ENCODE results near the gene DBX1.
"Not testable (repeated sequence)": the region's sequence is repeated elsewhere in the genome, so short reads cannot be mapped to it uniquely, and the experiment has no call there.

Gene DBX1

GRCh38 chr11:20161230-20161918 lies 1.1 kb upstream of the DBX1 start:
- DNase-seq = no peak

GRCh38 chr11:20159466-20160381 lies 551 bp downstream of the DBX1 start:
- DNase-seq = no peak

- DNase-seq = no peak
These were observed 1.5 kb downstream of the DBX1 start for GRCh38 chr11:20158597-20159257.

- DNase-seq = no peak
These were observed 2.5 kb downstream of the DBX1 start for GRCh38 chr11:20157728-20158127.

DNA sequence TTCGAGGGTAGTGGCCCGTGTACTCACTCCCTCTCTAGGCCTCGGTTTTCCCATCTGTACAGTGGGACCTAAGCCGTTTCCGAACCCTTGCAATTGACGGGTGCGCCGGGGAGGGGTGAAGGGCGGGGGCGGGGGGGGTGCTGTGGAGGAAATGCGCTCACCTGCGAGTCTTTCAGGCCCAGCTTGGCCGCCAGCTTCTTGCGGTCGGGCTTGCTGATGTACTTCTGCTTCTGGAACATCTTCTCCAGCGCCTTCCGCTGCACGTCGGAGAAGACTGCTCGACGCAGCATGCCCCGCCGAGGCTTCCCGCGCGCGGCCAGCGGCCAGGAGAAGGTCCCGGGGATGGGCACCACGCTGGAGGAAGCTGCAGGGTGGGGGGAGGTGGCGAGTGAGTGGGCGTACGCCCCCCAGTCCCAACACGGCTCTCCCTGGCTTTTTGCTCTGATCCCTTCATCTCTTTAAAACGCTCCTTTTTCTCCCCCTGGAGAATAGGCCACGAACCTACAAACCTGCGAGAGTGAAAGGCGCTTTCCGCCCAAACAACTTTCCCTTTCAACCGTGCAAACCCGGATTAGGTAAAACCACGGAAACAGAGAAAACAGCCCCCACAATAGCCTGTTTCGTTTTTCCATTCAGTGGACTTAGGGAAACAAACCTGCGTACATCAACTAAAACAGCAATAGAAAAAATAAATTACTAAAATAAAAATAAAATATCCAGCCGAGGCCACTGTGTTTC lies 3.2 kb downstream of the DBX1 start:
- DNase-seq = no peak

DNA sequence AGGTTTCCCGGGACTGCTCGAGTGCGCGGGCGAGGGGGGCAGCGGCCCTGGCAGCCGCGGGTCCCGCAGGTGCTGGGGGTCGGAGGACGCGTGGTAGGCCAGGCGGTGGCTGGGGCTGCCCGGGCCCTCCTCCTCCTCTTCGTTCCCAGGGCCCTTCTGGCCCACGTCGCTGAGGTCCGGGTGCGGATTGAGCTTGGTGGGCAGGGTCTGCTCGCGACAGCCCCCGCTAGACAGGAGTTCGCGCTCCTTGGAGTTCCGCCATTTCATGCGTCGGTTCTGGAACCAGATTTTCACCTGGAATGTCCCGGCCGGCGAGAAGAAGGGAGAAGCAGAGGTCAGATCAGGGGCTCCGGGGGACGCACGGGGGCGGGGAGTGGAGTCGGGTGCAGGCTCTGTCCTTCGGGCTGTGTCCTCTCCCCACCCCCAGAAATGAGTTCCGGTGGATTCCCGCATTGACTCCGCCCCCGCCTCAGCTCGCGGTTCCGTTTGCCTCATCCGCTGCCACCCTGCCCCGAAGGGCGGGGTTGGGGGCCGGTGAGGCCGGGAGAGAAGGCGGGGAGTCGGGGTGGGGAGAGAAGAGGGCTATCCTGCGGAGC lies 3.9 kb downstream of the DBX1 start:
- no peak for DNase-seq

GRCh38 chr11:20155683-20156279 lies 4.5 kb downstream of the DBX1 start:
- DNase-seq = no peak

DNA sequence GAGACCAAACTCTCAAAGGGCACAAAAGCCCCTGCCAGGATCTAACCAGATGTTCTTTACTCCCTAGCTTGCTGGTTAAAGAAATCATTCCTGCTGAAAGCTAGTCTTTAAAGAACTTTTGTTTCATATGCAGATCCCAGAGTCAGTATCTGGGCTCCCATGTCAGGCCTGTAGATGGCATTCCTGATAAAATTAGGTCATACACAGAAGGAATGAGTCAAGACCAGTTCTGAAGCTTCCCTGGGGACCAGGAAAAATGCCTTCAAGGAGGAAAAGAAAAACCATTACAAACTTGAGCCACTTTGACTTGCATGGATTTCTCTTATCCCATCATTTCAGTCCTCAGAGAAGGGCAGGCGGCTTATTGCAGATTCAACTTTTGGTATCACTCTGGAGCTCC lies 5.9 kb downstream of the DBX1 start:
- no peak for DNase-seq

DNA sequence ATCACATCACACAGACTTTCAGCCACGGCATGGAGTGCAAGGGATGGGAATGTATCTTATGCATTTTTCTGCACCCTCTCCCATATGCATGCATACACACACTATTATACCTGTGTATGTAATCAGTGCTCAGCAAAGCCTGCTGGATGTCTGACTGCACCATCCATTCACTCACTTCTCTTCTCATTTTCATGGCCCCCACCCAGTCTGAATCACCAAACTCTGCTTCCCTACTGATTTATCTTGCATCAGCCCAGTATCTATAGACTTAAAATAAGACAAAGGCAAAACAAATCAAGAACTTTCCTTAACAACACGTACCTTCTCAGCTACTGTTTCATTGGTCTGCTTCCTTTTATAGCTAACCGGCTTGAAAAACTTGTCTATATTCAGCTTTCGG lies 21.6 kb downstream of the DBX1 start:
- no peak for DNase-seq

DNA sequence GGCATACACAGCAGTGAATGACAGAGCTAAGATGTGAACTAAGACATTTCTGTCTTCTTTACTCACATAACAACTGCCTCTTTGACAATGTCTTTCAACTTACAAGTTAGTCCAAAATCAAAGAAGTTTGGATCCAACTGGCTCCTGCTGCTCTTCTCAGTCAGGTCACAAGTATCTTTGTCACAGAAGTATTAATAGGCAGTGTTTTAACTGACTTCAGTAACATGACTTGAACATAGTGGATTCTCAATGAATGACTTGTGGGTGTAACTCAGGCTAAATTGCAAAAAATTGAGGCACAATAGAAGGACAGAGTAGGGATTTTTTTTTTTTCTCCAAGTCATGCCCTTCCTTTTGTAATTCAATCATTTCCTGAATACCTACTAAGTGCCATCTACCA lies 22.6 kb downstream of the DBX1 start:
- no peak for DNase-seq

GRCh38 chr11:20134991-20135736 lies 25.1 kb downstream of the DBX1 start:
- DNase-seq = no peak

GRCh38 chr11:20132667-20133039 lies 27.6 kb downstream of the DBX1 start:
- DNase-seq = no peak

DNA sequence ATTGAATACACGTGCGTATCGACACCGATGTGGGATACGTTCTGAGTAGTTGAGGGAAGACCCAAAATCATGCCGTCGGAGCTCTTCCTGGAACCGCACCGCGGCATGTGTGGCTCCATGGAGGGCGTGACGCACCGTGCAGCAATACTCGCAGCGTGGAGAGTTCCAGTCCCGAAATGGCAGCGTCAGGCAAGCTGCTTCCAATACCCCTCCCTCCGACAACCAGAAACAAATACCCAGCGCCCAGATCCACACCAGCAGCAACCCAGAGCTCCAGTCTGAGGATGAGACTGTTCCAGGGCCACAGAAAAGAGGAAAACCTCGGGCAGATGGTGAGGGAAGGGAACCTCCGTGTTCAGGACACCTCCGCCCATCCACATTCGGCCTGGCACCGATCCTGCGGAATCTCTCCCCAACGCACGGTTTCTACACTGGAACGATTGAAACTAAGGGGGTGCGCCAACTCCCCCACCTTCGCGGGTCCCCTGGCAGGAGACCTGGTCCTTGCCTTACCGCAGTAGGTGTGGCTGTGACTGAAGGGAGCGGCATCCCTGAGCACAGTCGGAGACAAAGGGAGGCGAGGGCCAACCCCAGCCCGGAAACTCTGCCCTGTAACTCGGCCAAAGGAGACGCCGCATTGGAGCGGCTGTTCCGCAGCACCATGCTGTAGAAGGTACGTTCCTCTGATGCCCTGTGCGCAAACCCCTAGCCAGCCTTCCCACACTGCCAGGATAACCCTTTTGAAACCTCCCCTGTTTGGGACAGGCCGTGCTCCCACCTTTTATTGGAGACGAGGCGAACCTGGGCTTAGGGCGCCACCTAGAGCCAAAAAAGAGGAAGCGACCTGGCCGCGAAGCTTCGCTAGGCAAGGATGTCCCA lies 28.2 kb downstream of the DBX1 start:
- no peak for DNase-seq

DNA sequence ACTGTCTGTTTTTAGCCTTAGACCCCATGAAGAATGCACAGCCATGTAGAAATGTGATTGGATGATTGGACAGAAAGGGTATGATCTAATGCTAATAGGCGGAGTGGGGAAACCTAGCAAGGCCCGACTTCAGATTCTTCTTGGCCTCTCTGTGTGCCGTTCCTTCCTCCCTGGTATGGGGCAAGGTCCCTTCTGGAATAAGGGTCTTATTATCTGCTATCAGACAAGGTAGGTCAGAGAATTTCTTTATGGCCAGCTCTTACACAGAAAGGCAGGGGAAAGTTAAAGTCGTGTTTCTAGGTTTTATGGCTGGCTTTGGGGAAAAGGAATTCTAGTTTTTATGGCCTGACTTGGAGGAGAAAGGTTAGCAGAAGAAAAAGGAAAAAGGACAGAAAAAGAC lies 30.6 kb downstream of the DBX1 start:
- no peak for DNase-seq

DNA sequence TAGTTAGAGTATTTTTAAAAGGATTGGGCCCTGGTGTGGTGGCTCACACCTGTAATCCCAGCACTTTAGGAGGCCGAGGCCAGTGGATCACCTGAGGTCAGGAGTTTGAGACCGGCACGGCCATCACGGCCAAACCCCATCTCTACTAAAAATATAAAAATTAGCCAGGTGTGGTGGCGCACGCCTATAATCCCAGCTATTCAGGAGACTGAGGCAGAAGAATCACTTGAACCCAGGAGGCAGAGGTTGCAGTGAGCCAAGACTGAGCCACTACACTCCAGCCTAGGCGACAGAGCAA lies 31.8 kb downstream of the DBX1 start:
- not testable (repeated sequence) for DNase-seq

GRCh38 chr11:20127671-20128527 lies 32.4 kb downstream of the DBX1 start:
- DNase-seq = peak; percentile 31

DNA sequence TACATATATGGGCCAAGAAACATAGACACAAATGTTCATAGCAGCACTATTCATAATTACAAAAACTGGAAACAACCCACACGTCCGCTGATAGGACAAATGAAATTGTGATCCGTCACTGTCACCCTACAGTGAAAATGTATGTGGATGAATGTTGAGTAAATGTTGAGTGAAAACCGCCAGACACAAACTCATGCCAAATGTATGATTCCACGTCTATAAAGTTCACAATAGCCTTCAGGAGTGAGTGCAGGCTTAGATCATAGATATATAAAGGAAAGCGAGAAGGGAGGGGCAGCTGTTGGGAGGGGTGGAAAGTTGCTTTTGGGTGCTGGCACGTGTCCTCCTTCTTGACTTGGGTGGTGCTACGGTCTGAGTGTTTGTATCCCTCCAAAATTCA lies 33.6 kb downstream of the DBX1 start:
- DNase-seq = no peak

DNA sequence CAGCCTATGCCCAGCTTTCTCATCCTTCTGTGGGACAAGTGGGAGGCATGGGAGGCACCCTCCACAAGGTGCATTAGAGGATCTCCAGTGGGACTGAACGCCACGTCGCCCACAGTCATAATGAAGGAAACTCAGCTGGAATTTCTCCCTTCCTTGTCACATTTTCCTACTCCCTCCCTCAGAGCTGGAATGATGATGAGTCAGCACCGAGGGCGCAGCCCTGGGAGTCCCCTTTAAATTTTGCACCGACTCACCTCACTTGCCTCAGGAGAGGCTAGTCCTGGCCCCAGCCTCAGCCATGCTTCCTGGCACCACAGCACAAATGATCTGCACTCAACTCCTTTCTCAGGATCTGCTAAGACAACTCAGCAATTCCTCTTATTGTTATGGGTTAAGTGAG lies 34.3 kb downstream of the DBX1 start:
- DNase-seq = no peak

GRCh38 chr11:20122131-20122530 lies 38.1 kb downstream of the DBX1 start:
- DNase-seq = no peak

All from GDM1 (cell line).